Neural progenitor cell (in vitro differentiated cells): ENCODE data around the gene CDC5L.

Experiments used
- CTCF ChIP-seq: fragments of 200-600 bp; sonication (generic); IDR thresholded peaks from 2 replicates; pipeline ENCODE4 v1.5.1; 2017; ENCODE audit warnings: antibody characterized with exemption, mild to moderate bottlenecking
- EZH2 ChIP-seq: fragments of 200-600 bp; sonication (generic); IDR thresholded peaks from 2 replicates; pipeline ENCODE4 v1.6.1; 2017; ENCODE audit warnings: antibody characterized with exemption, mild to moderate bottlenecking, moderate library complexity
- EZH2phosphoT487 ChIP-seq: fragments of 200-600 bp; sonication (generic); IDR thresholded peaks from 2 replicates; pipeline ENCODE4 v1.6.1; 2017; ENCODE audit warnings: antibody characterized with exemption

DNA sequence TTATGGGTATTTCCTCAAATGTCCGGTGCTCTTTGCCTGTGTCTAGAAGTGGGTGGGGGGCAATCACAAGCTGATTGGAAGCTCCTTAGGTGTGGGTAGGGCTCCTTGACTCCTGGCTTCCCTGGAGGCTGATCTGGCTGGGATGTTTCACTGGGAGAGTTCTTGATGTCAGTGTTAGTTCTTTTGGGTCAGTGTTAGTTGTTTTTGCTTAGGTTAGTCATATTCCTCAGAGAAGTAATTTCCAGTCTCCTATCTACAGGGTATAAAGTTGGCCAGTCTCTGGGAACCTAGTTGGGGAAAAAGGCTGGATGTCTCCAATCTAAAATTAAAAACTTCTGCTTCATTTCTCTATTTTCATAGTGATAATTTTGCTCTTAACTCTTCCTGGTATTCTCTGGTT is 23.6 kb downstream of the CDC5L start:
- TF ChIP-seq CTCF (no peak), EZH2phosphoT487 (no peak), EZH2 (no peak)
